GM12801 (cell line): ENCODE measurements around the gene IP6K3.

Source experiments
- TF ChIP-seq, protein P1 (sequence below): IDR thresholded peaks from one replicate; pipeline ENCODE4 v1.5.1; 2011; ENCODE audit warnings: control low read depth; ENCODE audit not compliant: insufficient read length; ENCODE audit errors: extremely low read depth

IP6K3 gene

DNA sequence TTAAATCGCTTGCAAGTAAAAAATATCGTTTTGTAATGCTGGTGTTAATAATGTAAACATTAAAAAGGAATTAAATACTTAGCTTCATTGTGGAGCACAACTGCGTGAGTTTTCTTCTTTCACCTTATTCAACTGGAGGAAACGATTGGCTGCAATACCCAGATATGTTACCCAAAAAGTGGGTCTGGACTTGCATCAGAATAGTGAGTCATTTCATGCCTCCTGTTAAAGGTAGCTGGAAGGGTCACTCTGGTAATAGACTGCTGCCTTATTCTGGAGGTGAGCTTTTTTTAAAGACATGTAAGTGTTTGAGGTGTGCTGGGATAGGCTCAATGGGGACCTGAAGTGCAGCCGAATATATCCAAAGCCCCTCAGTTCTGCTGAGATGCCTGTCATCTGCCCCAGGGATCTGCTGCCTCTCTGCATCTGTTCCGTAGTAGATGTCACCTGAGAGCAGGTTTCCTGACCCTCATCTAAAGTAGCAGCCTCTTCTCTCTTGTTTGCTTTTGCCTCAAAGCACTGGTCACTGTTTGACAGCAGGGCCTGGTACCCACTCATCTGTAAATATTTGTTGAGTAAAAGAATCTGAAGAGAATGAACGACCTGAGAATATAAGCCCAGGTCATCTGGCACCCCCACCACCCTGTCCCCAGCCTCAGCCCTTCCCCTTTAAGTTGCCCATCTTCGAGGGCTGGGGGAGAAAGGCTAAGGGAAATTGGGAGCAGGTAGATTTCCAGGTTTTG lies 29.6 kb downstream of the IP6K3 start:
- TF ChIP-seq, protein P1, sequence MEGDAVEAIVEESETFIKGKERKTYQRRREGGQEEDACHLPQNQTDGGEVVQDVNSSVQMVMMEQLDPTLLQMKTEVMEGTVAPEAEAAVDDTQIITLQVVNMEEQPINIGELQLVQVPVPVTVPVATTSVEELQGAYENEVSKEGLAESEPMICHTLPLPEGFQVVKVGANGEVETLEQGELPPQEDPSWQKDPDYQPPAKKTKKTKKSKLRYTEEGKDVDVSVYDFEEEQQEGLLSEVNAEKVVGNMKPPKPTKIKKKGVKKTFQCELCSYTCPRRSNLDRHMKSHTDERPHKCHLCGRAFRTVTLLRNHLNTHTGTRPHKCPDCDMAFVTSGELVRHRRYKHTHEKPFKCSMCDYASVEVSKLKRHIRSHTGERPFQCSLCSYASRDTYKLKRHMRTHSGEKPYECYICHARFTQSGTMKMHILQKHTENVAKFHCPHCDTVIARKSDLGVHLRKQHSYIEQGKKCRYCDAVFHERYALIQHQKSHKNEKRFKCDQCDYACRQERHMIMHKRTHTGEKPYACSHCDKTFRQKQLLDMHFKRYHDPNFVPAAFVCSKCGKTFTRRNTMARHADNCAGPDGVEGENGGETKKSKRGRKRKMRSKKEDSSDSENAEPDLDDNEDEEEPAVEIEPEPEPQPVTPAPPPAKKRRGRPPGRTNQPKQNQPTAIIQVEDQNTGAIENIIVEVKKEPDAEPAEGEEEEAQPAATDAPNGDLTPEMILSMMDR, result no peak

DNA sequence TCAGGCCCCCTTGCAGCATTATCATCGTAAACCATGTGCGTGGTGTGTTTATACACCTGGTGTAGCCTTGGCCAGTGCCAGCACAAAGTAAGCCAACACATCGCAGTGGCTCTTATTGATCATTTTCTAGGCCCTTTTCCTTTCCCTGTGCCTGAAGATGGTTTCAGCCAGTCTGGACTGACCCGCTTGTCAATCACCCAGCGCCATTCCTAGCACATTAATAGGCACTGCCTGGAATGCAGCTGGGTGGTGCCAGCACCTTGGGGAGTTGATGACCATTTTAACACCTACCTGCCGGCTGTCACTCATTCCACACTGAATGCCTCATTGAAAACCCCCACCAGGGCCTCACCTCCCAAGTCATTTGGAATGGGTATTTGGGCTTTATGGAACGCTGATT lies 30.3 kb downstream of the IP6K3 start:
- TF ChIP-seq, protein P1, result no peak

DNA sequence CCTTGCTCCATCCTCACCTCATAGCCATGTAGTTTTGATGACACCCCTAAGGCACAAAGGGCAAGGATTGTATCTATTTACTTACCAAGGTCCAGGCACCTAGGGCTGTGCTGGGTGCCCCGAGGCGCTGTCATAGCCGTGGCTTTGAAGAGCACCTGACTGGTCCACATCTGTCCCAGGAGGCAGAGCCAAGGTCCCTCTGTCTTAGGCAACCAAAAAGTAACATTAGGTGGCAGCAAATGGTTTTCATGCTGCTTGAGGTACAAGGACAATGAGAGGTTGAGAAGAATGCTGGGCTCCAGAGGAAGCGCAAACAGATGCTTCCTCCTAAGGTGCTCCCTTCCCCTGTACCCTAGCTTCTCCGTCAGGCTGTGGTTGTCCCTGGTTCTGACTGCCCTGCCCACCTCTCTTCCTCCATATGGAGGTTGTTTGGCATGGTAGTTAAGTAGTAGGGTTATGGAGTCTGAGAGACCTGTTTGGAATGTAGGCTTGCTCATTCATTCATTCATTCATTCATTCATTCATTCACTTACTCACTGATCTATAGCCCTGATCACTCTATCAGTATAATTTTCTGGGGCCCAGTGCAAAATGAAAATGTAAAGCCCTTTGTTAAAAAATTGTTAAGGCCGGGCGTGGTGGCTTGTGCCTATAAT lies 32.2 kb downstream of the IP6K3 start:
- TF ChIP-seq, protein P1, result no peak

DNA sequence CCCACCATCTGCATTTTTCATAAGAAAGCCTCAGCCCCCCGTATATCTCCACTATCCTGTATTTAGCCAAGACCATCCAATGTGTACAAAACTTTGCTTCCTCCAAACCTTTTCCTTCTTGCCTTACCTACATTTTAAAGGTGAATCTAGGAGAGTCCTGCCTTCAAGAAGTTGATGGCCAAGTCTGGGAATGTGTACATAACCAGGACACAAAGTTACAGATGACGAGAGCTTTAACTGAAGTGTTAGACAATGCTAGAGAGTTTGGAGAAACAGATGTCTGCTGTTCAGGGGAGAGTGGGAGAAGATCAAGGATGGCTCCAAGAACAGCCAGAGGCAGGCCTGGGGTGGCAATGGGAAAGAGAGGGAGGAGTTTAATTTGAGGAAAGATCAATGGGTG lies 32.9 kb downstream of the IP6K3 start:
- TF ChIP-seq, protein P1, result no peak

DNA sequence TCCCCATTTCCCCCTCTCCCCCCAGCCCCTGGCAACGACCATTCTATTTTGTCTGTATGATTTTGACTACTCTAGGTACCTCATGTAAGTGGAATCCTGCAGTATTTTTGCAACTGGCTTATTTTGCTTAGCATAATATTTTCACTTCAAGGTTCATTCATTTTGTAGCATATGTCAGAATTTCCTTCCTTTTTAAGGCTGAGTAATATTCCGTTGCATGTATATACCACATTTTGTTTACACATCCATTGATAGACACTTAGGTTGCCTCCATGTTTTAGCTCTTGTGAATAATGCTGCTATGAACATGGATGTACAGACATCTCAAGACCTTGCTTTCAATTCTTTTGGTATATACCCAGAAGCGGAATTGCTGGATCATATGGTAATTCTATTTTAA lies 33.8 kb downstream of the IP6K3 start:
- TF ChIP-seq, protein P1, result no peak

DNA sequence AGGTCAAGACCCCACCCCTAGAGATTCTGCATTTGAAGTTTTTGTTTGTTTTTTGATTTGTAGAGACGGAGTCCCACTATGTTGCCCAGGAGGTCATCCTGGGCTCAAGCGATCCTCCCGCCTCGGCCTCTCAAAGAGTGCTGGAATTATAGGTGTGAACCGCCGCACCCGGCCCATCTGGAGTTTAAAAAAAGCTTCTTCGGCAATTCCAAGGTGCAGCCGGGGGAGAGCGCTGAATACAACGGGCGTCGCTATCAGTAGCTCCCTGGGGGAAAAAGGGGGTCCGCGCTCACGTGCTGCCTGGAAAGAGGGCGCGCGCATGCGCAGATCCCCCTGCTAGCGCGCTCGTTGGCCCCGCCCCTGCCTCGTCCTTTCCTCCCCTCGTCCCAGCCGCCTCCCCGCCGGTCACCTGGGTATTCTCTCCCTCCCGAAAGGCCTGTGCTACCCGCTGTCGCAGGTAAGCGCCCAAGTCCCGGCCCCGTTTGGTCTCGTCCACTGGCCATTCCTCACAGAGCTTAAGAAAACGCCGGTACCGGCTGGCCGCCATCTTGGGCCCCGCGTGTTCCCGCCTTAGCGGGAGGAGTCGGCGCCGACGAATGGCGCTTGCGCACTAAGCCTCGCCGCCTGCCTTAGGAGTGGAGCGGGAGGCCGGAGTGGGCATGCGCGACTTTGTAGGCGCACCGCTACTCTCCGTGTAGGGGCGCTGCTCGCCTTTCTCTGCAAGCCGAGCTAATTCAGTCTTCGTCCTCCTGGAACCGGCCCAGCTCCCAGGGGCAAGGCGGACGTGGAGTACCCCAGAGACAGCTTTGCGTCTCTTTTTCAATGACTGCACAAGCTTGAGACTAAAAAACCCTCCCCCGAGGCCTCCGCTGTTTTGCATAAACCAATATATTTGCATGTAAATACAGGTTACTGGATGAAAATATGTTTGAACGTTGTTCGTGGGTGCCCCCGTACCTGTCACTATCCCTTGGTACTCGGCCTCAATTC lies 35.3 kb downstream of the IP6K3 start, which contains the start of gene UQCC2:
TSS of gene UQCC2 (minus strand) at position 561 of the 990 bp plus-strand sequence. CDS start at position 547, 14 bp downstream.
- TF ChIP-seq, protein P1, result no peak
